Smooth muscle cell (in vitro differentiated cells): ENCODE results near the gene TRDN. TPM values are rescaled to one million over a fixed set of nuclear protein-coding genes. Genes with fewer than 3 reads are reported as not detected.
A peak's percentile ranks its signal among the peaks of the same experiment; 100 is the strongest.

Experiments
- DNase-seq: peaks from one replicate; lab custom pipeline; 2025; ENCODE audit not compliant: unreplicated experiment; lab: John Stamatoyannopoulos, UW
- H2AFZ ChIP-seq: fragments of 200-600 bp; sonication (generic); 2 replicates; pipeline ENCODE4 v1.6.0; 2016; ENCODE audit warnings: antibody characterized with exemption, low read depth, mild to moderate bottlenecking
- H3F3A ChIP-seq: fragments of 200-600 bp; sonication (generic); 2 replicates; pipeline ENCODE4 v1.6.0; 2017; ENCODE audit warnings: antibody characterized with exemption, low read depth
- H3K27ac ChIP-seq: fragments of 200-600 bp; sonication (generic); 2 replicates; pipeline ENCODE4 v1.5.1; 2016; ENCODE audit warnings: low read depth, mild to moderate bottlenecking
- H3K27me3 ChIP-seq: fragments of 200-600 bp; sonication (generic); 2 replicates; pipeline ENCODE4 v1.6.1; 2016; ENCODE audit warnings: low read depth, mild to moderate bottlenecking
- H3K36me3 ChIP-seq: fragments of 200-600 bp; sonication (generic); 2 replicates; pipeline ENCODE4 v1.5.1; 2016; ENCODE audit warnings: low read depth
- H3K4me1 ChIP-seq: fragments of 200-600 bp; sonication (generic); 2 replicates; pipeline ENCODE4 v1.5.1; 2016; ENCODE audit warnings: low read depth
- H3K4me2 ChIP-seq: fragments of 200-600 bp; sonication (generic); 2 replicates; pipeline ENCODE4 v1.6.0; 2016; ENCODE audit warnings: mild to moderate bottlenecking
- H3K4me3 ChIP-seq: fragments of 200-600 bp; sonication (generic); 2 replicates; pipeline ENCODE4 v1.5.1; 2016; ENCODE audit warnings: mild to moderate bottlenecking
- H3K79me2 ChIP-seq: fragments of 200-600 bp; sonication (generic); 2 replicates; pipeline ENCODE4 v1.6.0; 2016; ENCODE audit warnings: low read depth, mild to moderate bottlenecking
- H3K9ac ChIP-seq: fragments of 200-600 bp; sonication (generic); 2 replicates; pipeline ENCODE4 v1.6.0; 2016; ENCODE audit warnings: low read depth
- H3K9me3 ChIP-seq: fragments of 200-600 bp; sonication (generic); replicated peaks from 2 replicates; pipeline ENCODE4 v1.5.1; 2016; ENCODE audit warnings: low read depth
- H4K20me1 ChIP-seq: fragments of 200-600 bp; sonication (generic); 2 replicates; pipeline ENCODE4 v1.6.0; 2016; ENCODE audit warnings: low read depth
- CTCF ChIP-seq: fragments of 200-600 bp; sonication (generic); IDR thresholded peaks from 2 replicates; pipeline ENCODE4 v1.5.1; 2017; ENCODE audit warnings: borderline replicate concordance, mild to moderate bottlenecking, antibody characterized with exemption; ENCODE audit not compliant: insufficient read depth, poor library complexity, severe bottlenecking
- WGBS: methylation state at CpG from one replicate; pipeline ENCODE4 v1.1.7; 2016; ENCODE audit warnings: low lambda C conversion rate; 5-methylcytosine and 5-hydroxymethylcytosine counted together
- polyA plus RNA-seq: library from polyadenylated mRNA; unstranded; fragments of >200 nt; fragmentation: Nextera tagmentation; extraction: Ambion mirVana; gene quantifications from 2 replicates; pipeline ENCODE4 v1.2.1, GENCODE V29; 2016
- total RNA-seq: library from RNA; depleted of rRNA; stranded (reverse); fragments of >200 nt; gene quantifications from 2 replicates; pipeline ENCODE4 v1.2.3, GENCODE V29; 2014

Gene TRDN
- total and polyA plus RNA-seq, 2 experiments from 2014 or later = 0.14 TPM; not detected in 1

GRCh38 chr6:123640567-123641187 lies 3.9 kb upstream of the TRDN start:
- Histone ChIP-seq H3K9ac (no peak overlapping the region), H3F3A (no peaks in the 10 kb centered on the region), H3K4me2 (no peak overlapping the region), H3K4me3 (no peak overlapping the region), H4K20me1 (no peaks in the 10 kb centered on the region), H3K27ac (no peak overlapping the region), H3K79me2 (no peaks in the 10 kb centered on the region), H3K27me3 (no peaks in the 10 kb centered on the region), H3K9me3 (no peaks in the 10 kb centered on the region), H2AFZ (peak overlapping the region; percentile 46), H3K4me1 (no peaks in the 10 kb centered on the region), H3K36me3 (no peaks in the 10 kb centered on the region)
- DNase-seq = no peak
- TF ChIP-seq CTCF = no peak
- WGBS = 74% methylated on average over 6 of the region's 6 CpGs

GRCh38 chr6:123638865-123639264 lies 2.1 kb upstream of the TRDN start:
- Histone ChIP-seq H3K4me3 (no peak overlapping the region), H3K79me2 (no peaks in the 10 kb centered on the region), H3K9ac (no peak overlapping the region), H3F3A (no peaks in the 10 kb centered on the region), H4K20me1 (no peaks in the 10 kb centered on the region), H2AFZ (no peak overlapping the region), H3K27ac (no peak overlapping the region), H3K4me1 (no peaks in the 10 kb centered on the region), H3K4me2 (no peak overlapping the region), H3K27me3 (no peaks in the 10 kb centered on the region), H3K36me3 (no peaks in the 10 kb centered on the region), H3K9me3 (no peaks in the 10 kb centered on the region)
- no peak for DNase-seq
- WGBS = 87% methylated on average over 1 of the region's 1 CpG
- TF ChIP-seq CTCF = no peak

GRCh38 chr6:123636282-123636681 lies 468 bp downstream of the TRDN start:
- no peak for DNase-seq
- no peaks in the 10 kb centered on the region for H3K27me3 ChIP-seq
- H3K27ac ChIP-seq = no peak overlapping the region
- WGBS = 58% methylated on average over 1 of the region's 1 CpG
- H3K79me2 ChIP-seq = no peaks in the 10 kb centered on the region
- H3K4me2 ChIP-seq = no peak overlapping the region
- H4K20me1 ChIP-seq = no peaks in the 10 kb centered on the region
- H3K4me3 ChIP-seq = no peak overlapping the region
- H3K9ac ChIP-seq = no peak overlapping the region
- H2AFZ ChIP-seq = peak overlapping the region; percentile 28
- no peaks in the 10 kb centered on the region for H3K36me3 ChIP-seq
- H3K4me1 ChIP-seq = no peaks in the 10 kb centered on the region
- TF ChIP-seq CTCF = no peak
- no peaks in the 10 kb centered on the region for H3K9me3 ChIP-seq
- H3F3A ChIP-seq = no peaks in the 10 kb centered on the region

- H3F3A ChIP-seq = no peaks in the 10 kb centered on the region
- H3K27ac ChIP-seq = no peak overlapping the region
- 95% methylated on average over 1 of the region's 1 CpG for WGBS
- no peaks in the 10 kb centered on the region for H3K9me3 ChIP-seq
- no peaks in the 10 kb centered on the region for H3K79me2 ChIP-seq
- H2AFZ ChIP-seq = peak overlapping the region; percentile 61
- no peaks in the 10 kb centered on the region for H3K4me1 ChIP-seq
- H3K36me3 ChIP-seq = no peaks in the 10 kb centered on the region
- H3K27me3 ChIP-seq = no peaks in the 10 kb centered on the region
- H3K9ac ChIP-seq = no peak overlapping the region
- no peak overlapping the region for H3K4me2 ChIP-seq
- H3K4me3 ChIP-seq = no peak overlapping the region
- DNase-seq = no peak
- TF ChIP-seq CTCF = no peak
- no peaks in the 10 kb centered on the region for H4K20me1 ChIP-seq
These were observed 1.2 kb downstream of the TRDN start for GRCh38 chr6:123635567-123635966.
